Loucy (cell line): ENCODE results near the gene AHCY.

Source experiments
- H2AFZ ChIP-seq: fragments of 200-600 bp; sonication (generic); 2 replicates; pipeline ENCODE4 v1.6.0; 2016; ENCODE audit warnings: antibody characterized with exemption, mild to moderate bottlenecking, low read length, moderate library complexity
- H3F3A ChIP-seq: fragments of 200-600 bp; 2 replicates; pipeline ENCODE4 v1.6.0; 2016; ENCODE audit warnings: antibody characterized with exemption, low read depth, mild to moderate bottlenecking
- H3K27me3 ChIP-seq: fragments of 200-600 bp; sonication (generic); 2 replicates; pipeline ENCODE4 v1.6.1; 2014; ENCODE audit warnings: low read length, mild to moderate bottlenecking; ENCODE audit not compliant: insufficient read depth, poor library complexity, severe bottlenecking
- H3K36me3 ChIP-seq: fragments of 200-600 bp; sonication (generic); 2 replicates; pipeline ENCODE4 v1.6.1; 2016; ENCODE audit warnings: low read length; ENCODE audit not compliant: insufficient read depth
- H3K4me1 ChIP-seq: fragments of 200-600 bp; sonication (generic); 2 replicates; pipeline ENCODE4 v1.5.1; 2014; ENCODE audit warnings: low read length, mild to moderate bottlenecking; ENCODE audit not compliant: insufficient read depth, poor library complexity, severe bottlenecking
- H3K4me2 ChIP-seq: fragments of 200-600 bp; sonication (generic); 2 replicates; pipeline ENCODE4 v1.6.0; 2014; ENCODE audit warnings: antibody characterized with exemption, low read length, low read depth, mild to moderate bottlenecking; ENCODE audit not compliant: poor library complexity, severe bottlenecking
- H3K4me3 ChIP-seq: fragments of 200-600 bp; sonication (generic); 2 replicates; pipeline ENCODE4 v1.5.1; 2014; ENCODE audit warnings: low read length, mild to moderate bottlenecking, mixed read lengths; ENCODE audit not compliant: poor library complexity, severe bottlenecking
- H3K79me2 ChIP-seq: fragments of 200-600 bp; sonication (generic); 2 replicates; pipeline ENCODE4 v1.6.1; 2014; ENCODE audit warnings: low read length; ENCODE audit not compliant: insufficient read depth
- H3K9ac ChIP-seq: fragments of 200-600 bp; sonication (generic); 2 replicates; pipeline ENCODE4 v1.6.0; 2014; ENCODE audit warnings: mild to moderate bottlenecking, low read depth, low read length, moderate library complexity; ENCODE audit not compliant: poor library complexity, severe bottlenecking
- H3K9me2 ChIP-seq: fragments of 200-600 bp; sonication (generic); replicated peaks from 2 replicates; pipeline ENCODE4 v1.6.1; 2016; ENCODE audit warnings: low read depth, low read length, mixed read lengths
- H3K9me3 ChIP-seq: fragments of 200-600 bp; sonication (generic); 2 replicates; pipeline ENCODE4 v1.6.1; 2014; ENCODE audit warnings: mild to moderate bottlenecking, antibody characterized with exemption, low read length, low read depth; ENCODE audit not compliant: insufficient read depth
- H4K20me1 ChIP-seq: fragments of 200-600 bp; sonication (generic); 2 replicates; pipeline ENCODE4 v1.6.0; 2014; ENCODE audit warnings: antibody characterized with exemption, low read length, mild to moderate bottlenecking; ENCODE audit not compliant: insufficient read depth, poor library complexity, severe bottlenecking
- EZH2phosphoT487 ChIP-seq: fragments of 200-600 bp; IDR thresholded peaks from 2 replicates; pipeline ENCODE4 v1.6.1; 2018; ENCODE audit warnings: antibody characterized with exemption, mild to moderate bottlenecking, moderate library complexity, borderline replicate concordance
- TF ChIP-seq, protein P1 (sequence below): fragments of 200-600 bp; sonication (generic); conservative IDR thresholded peaks from 2 replicates; pipeline ENCODE4 v1.5.1; 2014; ENCODE audit warnings: mild to moderate bottlenecking, antibody characterized with exemption, low read length

AHCY gene

DNA sequence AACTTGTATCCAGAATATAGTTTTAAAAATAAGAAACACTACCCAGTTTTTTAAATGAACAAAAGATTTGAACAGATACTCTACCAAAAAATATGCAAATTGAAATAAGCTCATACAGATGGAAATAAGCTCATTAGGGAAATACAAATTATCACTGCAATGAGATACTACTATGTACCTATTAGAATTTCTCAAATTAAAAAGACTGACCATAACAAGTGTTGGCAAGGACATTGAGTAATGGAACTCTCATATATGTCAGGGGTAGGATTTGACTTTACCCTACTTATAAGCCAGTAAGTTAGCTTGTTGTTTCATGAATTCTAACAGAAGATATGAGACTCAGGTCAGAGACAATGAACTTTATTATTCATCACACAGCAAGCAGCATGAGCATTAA is 71.5 kb downstream of the AHCY start:
- no peaks in the 10 kb centered on the region for H3K4me1 ChIP-seq
- H3K79me2 ChIP-seq: no peaks in the 10 kb centered on the region
- H3K9me3 ChIP-seq: no peaks in the 10 kb centered on the region
- H3K9ac ChIP-seq: no peak overlapping the region
- no peak overlapping the region for H3K4me2 ChIP-seq
- H3F3A ChIP-seq: no peaks in the 10 kb centered on the region
- H3K4me3 ChIP-seq: no peak overlapping the region
- no peaks in the 10 kb centered on the region for H3K9me2 ChIP-seq
- no peak for TF ChIP-seq EZH2phosphoT487
- TF ChIP-seq, protein P1, sequence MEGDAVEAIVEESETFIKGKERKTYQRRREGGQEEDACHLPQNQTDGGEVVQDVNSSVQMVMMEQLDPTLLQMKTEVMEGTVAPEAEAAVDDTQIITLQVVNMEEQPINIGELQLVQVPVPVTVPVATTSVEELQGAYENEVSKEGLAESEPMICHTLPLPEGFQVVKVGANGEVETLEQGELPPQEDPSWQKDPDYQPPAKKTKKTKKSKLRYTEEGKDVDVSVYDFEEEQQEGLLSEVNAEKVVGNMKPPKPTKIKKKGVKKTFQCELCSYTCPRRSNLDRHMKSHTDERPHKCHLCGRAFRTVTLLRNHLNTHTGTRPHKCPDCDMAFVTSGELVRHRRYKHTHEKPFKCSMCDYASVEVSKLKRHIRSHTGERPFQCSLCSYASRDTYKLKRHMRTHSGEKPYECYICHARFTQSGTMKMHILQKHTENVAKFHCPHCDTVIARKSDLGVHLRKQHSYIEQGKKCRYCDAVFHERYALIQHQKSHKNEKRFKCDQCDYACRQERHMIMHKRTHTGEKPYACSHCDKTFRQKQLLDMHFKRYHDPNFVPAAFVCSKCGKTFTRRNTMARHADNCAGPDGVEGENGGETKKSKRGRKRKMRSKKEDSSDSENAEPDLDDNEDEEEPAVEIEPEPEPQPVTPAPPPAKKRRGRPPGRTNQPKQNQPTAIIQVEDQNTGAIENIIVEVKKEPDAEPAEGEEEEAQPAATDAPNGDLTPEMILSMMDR: no peak
- H3K36me3 ChIP-seq: no peaks in the 10 kb centered on the region
- no peaks in the 10 kb centered on the region for H3K27me3 ChIP-seq
- H2AFZ ChIP-seq: no peak overlapping the region
- H4K20me1 ChIP-seq: no peaks in the 10 kb centered on the region
